Natural killer cell (primary cell): ENCODE measurements around the gene DNASE2. TPM values are rescaled to one million over a fixed set of nuclear protein-coding genes. Genes with fewer than 3 reads are reported as not detected.

ENCODE experiments used
- ATAC-seq, 3 donors: fragments of 150-1000 bp in 2 of 3; fragments of 200-7000 bp in 1 of 3; cut with Tn5 transposase; 1 replicate in 1 of 3; 2 replicates in 2 of 3; pipeline ENCODE4 v1.10.0; 2021; ENCODE audit warnings: mild to moderate bottlenecking in 2 of 3, moderate library complexity in 2 of 3
- DNase-seq, 2 donors: peaks; one replicate each; pipeline versions ENCODE4 v3.0.0 to v3.0.0-alpha.2; 2013 to 2021; ENCODE audit warnings: mixed read lengths in 1 of 2
- H3K27ac ChIP-seq: one replicate; pipeline ENCODE4 v1.5.1; 2013; ENCODE audit warnings: mild to moderate bottlenecking, low read length
- H3K27me3 ChIP-seq: one replicate; pipeline ENCODE4 v1.6.1; 2013; ENCODE audit warnings: low read length; ENCODE audit not compliant: control insufficient read depth, insufficient read depth
- H3K36me3 ChIP-seq: one replicate; pipeline ENCODE4 v1.6.1; 2013; ENCODE audit warnings: low read length; ENCODE audit not compliant: control insufficient read depth, insufficient read depth
- H3K4me1 ChIP-seq: one replicate; pipeline ENCODE4 v1.6.1; 2013; ENCODE audit warnings: low read length; ENCODE audit not compliant: control insufficient read depth, insufficient read depth
- H3K4me3 ChIP-seq: one replicate; pipeline ENCODE4 v1.5.1; 2013; ENCODE audit warnings: low read length
- H3K9me3 ChIP-seq: one replicate; pipeline ENCODE4 v1.6.1; 2013; ENCODE audit warnings: low read length; ENCODE audit not compliant: control insufficient read depth, insufficient read depth
- H3K27ac Mint-ChIP-seq, 2 donors: one replicate each; pipeline ENCODE4 v1.8.0; 2022; ENCODE audit warnings: mild to moderate bottlenecking in 2 of 2, mixed read lengths in 2 of 2, moderate library complexity in 1 of 2
- H3K27me3 Mint-ChIP-seq, 2 donors: one replicate each; pipeline ENCODE4 v1.8.0; 2022; ENCODE audit warnings: low read depth in 2 of 2, mixed read lengths in 2 of 2
- H3K36me3 Mint-ChIP-seq: one replicate; pipeline ENCODE4 v1.8.0; 2022; ENCODE audit warnings: mixed read lengths
- H3K4me1 Mint-ChIP-seq, 2 donors: one replicate each; pipeline ENCODE4 v1.8.0; 2022; ENCODE audit warnings: mixed read lengths in 2 of 2
- H3K4me3 Mint-ChIP-seq: one replicate; pipeline ENCODE4 v1.8.0; 2022; ENCODE audit warnings: mild to moderate bottlenecking, moderate library complexity, mixed read lengths
- H3K9me3 Mint-ChIP-seq, 2 donors: one replicate each; pipeline ENCODE4 v1.8.0; 2022; ENCODE audit warnings: mixed read lengths in 2 of 2
- CTCF ChIP-seq: fragments of 200-600 bp; IDR thresholded peaks from one replicate; pipeline ENCODE4 v1.8.0; 2022; ENCODE audit warnings: antibody characterized with exemption
- WGBS: methylation state at CpG from one replicate; pipeline ENCODE4 v1.1.7; 2013; ENCODE audit warnings: missing lambda C conversion rate; ENCODE audit not compliant: insufficient coverage; 5-methylcytosine and 5-hydroxymethylcytosine counted together
- intact Hi-C: fragments of 100-400 bp; cut with micrococcal nuclease; formaldehyde crosslinking; loops from one replicate; pipeline ENCODE4 v1.14.2; 2022
- total RNA-seq, 4 donors: library from RNA; stranded (reverse); fragments of 120-200 nt in 1 of 4; gene quantifications; one replicate each; pipeline versions ENCODE4 v1.2.3 to v1.2.4, GENCODE V29; 2013 to 2022

DNASE2 gene
- total RNA-seq, 3 donors from 2014 or later (not counting 1 experiment from before 2014, with no cell fraction given) = 28.3 to 31.7 (median 31.2) TPM

- WGBS = 84% methylated on average over 17 of the region's 17 CpGs
- no peak within 1 kb of the TSS for H3K27ac ChIP-seq
These were observed 5.9 kb upstream of the DNASE2 start, which contains the start of gene KLF1 for GRCh38 chr19:12886969-12887747. Gene KLF1, minus strand, starts transcription at chr19:12887201. Its CDS starts 61 bp downstream, at chr19:12887140.

GRCh38 chr19:12886651-12886968 is 5.4 kb upstream of the DNASE2 start:
- no peaks in the 10 kb centered on the region for H3K27me3 ChIP-seq
- peaks cover 40% of the 10 kb centered on the region for H3K4me1 ChIP-seq
- Mint-ChIP-seq H3K36me3 (no peaks in the 10 kb centered on the region), H3K4me1 (peaks cover 21 to 33% of the 10 kb centered on the region in 2 donors), H3K4me3 (peak overlapping the region; percentile 79), H3K9me3 (no peaks in the 10 kb centered on the region), H3K27me3 (no peaks in the 10 kb centered on the region), H3K27ac (no peak overlapping the region)
- DNase-seq = no peak
- no peak for ATAC-seq
- no peaks in the 10 kb centered on the region for H3K36me3 ChIP-seq
- TF ChIP-seq CTCF = no peak
- 95% methylated on average over 4 of the region's 5 CpGs for WGBS
- H3K27ac ChIP-seq = no peak overlapping the region
- intact Hi-C loops = no loop called here
- H3K4me3 ChIP-seq = no peak overlapping the region
- H3K9me3 ChIP-seq = peaks cover 11% of the 10 kb centered on the region

More at GRCh38 chr19:12886969-12887747, 5.9 kb upstream of the DNASE2 start, which contains the start of gene KLF1:
- H3K27me3 Mint-ChIP-seq = no peaks in the 10 kb centered on the region
- peaks cover 40% of the 10 kb centered on the region for H3K4me1 ChIP-seq
- no peak within 1 kb of the TSS for H3K4me3 ChIP-seq
- H3K27me3 ChIP-seq = no peaks in the 10 kb centered on the region
- H3K4me1 Mint-ChIP-seq = peaks cover 19 to 36% of the 10 kb centered on the region in 2 donors
- no peaks in the 10 kb centered on the region for H3K36me3 Mint-ChIP-seq
- no peak for ATAC-seq
- H3K27ac Mint-ChIP-seq = no peak within 1 kb of the TSS
- peak within 1 kb of the TSS; percentile 79 for H3K4me3 Mint-ChIP-seq
- no peaks in the 10 kb centered on the region for H3K9me3 Mint-ChIP-seq
- TF ChIP-seq CTCF = no peak
- intact Hi-C loops = no loop called here
- no peaks in the 10 kb centered on the region for H3K36me3 ChIP-seq
- DNase-seq = no peak
- H3K9me3 ChIP-seq = peaks cover 11% of the 10 kb centered on the region

DNA sequence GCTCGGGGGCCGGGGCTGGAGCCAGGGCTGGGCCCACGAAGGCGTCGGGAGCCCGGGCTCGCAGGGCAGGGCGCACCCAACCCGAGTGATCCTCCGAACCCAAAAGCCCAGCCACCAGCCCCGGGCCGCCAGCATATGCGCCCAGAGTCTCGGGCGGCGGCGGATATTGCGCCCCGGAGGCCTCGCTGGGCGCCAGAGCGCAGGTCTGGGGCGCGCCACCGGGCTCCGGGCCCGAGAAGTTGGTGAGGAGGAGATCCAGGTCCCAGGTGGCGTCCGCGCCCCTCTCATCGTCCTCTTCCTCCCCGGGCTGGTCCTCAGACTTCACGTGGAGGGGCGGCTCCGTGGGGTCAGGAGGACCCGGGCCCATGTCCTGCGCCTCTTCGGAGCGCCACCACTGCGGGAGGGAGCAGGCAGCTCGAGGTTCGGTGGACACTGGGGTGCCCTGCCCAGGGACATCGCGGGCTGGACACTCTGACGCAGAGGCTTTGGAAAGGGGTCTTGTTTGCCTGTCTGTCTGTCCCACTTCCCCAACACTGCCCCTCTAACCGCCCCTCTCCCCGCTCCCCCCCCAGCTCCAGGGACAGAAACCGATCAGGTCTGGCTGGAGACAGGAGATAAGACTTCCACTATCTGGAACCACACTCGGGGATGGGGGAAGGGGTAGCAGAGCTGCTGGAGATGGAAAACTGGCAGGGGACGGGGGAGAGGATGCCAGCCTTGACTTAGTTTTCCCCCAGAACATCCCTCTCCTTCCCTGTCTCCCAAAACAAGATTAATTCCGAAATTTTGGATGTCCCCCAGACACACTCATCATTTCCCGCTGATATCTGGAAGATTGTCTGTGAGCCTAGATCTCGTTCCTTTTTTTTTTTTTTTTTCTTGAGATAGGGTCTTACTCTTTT is 4.8 kb upstream of the DNASE2 start:
- Mint-ChIP-seq H3K27ac (no peak overlapping the region), H3K9me3 (no peaks in the 10 kb centered on the region), H3K27me3 (no peaks in the 10 kb centered on the region), H3K4me1 (peaks cover 21 to 33% of the 10 kb centered on the region in 2 donors), H3K4me3 (peak overlapping the region; percentile 79), H3K36me3 (no peaks in the 10 kb centered on the region)
- peaks cover 11% of the 10 kb centered on the region for H3K9me3 ChIP-seq
- no peaks in the 10 kb centered on the region for H3K27me3 ChIP-seq
- no peak overlapping the region for H3K4me3 ChIP-seq
- WGBS = 11% methylated on average over 50 of the region's 53 CpGs
- peaks cover 41% of the 10 kb centered on the region for H3K4me1 ChIP-seq
- ATAC-seq (peak in 2 of 3 donors; percentile 6 to 13), DNase-seq (no peak)
- TF ChIP-seq CTCF = no peak
- no peaks in the 10 kb centered on the region for H3K36me3 ChIP-seq
- intact Hi-C loops = loop anchor here (1.0 kb wide), 1 partner anchor 79 kb away; no protein-coding TSS in a partner anchor
- no peak overlapping the region for H3K27ac ChIP-seq
